Activated CD4-positive, alpha-beta T cell treated with anti-CD3 and anti-CD28 coated beads, Interleukin-2, amount 50 U/mL, for 4 hours (primary cell): ENCODE measurements around the gene TMEM134.
A peak's percentile ranks its signal among the peaks of the same experiment; 100 is the strongest.
"Not testable (repeated sequence)": the region's sequence is repeated elsewhere in the genome, so short reads cannot be mapped to it uniquely, and the experiment has no call there.

ENCODE experiments used
- DNase-seq, 2 experiments: peaks; one replicate each; pipeline ENCODE4 v3.0.0-alpha.2; 2020

TMEM134 gene, protein sequence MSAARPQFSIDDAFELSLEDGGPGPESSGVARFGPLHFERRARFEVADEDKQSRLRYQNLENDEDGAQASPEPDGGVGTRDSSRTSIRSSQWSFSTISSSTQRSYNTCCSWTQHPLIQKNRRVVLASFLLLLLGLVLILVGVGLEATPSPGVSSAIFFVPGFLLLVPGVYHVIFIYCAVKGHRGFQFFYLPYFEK

DNA sequence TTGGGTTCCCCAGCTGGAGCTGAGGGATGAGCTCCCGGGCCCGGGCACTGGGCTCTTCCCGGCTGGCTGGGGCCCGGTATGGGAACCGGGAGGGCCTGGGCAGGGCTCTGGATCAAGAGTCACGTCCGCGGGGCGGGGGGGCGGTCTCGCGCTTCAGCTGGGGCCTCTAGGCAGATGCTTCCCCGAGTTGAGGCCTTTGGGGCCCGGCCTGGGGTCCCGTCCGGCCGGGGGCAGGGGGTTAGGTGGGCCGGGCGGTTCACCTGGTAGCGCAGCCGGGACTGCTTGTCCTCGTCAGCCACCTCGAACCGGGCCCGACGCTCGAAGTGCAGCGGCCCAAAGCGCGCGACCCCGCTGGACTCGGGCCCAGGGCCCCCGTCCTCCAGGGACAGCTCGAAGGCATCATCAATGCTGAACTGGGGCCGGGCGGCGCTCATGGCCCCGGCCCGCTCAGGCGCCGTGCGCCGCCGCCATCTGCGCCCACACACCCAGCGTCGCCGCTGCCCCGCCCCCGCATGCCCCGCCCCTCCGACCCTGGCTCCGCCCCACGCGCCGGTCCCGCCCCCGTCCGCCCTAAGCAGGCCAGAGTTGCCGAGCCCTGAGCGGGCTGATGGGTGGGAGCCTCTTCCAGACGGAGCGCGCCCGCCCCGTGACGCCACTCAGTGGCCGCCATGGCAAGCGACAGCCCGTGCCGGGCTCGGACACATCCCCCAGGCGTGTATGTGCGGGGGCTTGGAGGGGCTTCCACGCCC is at the start of gene TMEM134:
TMEM134 (minus strand) TSS at position 493 of the 749 bp plus-strand sequence; CDS start at position 434, 59 bp downstream.
- peak; percentile 88 to 90 for DNase-seq

DNA sequence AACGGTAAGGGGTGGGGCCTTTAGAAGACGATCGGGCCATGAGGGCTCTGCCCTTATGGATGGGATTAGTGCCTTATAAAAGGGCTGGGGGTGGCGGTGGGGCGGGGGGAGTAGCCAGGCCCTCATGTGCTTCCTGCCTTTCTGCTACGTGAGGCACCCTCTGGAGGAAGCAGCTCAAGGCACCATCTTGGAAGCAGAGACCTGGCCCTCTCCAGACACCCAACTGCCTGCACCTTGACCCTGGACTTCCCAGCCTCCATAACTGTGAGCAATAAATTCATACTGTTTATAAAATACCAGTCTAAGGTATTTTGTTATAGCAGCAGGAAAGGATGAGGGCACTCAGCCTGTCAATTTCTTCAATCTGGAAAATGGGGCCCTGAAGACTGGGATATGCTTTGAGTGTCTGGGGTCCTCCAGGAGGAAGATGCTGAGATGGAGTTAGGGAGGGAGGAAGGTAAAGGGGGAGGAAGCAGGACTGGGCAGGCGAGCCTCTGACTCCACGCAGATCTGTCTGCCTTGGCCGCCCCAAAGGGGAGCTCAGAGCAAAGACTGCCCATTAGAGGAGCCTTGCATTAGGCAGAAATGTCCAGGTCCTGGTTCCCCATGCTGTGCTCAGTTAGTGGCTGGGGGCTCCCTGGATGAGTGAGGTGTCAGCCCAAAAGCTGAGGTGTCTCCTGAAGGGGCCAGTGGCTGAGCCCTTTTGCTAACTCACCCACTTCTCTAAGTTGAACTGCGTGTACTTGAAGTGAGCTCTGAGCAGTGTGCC is 48.9 kb upstream of the TMEM134 start:
- DNase-seq: no peak

DNA sequence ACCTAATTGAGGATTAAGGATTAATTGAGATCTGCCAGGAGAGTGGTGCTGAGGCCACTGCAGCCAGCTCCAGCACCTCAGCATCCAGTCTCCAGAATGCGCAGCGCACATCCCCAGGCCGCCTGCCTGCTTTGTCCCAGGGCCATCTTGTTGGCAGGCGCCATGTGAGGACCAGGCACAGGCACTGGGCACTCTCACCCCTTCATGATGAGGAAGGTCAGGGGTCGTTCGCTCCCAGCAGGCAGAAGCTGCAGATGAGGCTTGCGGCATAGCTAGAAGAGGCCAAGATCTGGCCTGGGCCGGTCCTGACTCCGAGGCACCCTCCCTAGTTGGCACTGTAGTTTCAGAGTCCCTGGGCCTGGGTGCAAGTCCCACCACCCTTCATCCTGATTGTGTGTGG is 47.8 kb upstream of the TMEM134 start:
- no peak for DNase-seq

DNA sequence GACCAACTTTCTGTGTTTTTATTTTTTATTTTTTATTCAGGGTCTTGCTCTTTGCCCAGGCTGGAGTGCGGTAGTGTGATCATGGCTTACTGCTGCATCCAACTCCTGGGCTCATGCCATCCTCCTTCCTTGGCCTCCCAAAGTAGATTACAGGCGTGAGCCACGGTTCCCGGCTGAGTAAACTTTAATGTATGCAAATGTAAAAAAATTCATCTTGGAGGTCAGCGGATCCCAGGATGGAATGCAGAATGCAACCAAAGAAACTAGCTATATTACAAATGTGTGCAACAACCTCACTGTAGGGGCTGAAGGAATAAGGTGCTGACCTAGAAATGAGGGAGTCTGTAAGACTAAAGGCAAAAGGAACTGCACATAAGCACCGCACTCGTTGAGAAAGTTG is 45.1 kb upstream of the TMEM134 start:
- DNase-seq: no peak

DNA sequence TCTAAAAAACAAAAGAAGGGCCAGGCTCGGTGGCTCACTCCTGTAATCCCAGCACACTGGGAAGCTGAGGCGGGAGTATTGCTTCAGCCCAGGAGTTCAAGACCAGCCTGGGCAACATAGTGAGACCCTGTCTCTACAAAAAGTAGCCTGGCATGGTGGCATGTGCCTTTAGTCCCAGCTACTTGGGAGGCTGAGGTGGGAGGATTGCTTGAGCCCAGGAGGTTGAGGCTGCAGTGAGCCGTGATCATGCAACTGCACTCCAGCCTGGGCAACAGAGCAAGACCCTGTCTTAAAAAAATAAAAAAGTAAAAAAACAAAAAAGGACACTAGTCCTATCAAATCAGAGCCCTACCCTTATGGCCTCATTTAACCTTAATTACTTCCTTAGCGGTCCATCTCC is 42.5 kb upstream of the TMEM134 start:
- DNase-seq: not testable (repeated sequence)

DNA sequence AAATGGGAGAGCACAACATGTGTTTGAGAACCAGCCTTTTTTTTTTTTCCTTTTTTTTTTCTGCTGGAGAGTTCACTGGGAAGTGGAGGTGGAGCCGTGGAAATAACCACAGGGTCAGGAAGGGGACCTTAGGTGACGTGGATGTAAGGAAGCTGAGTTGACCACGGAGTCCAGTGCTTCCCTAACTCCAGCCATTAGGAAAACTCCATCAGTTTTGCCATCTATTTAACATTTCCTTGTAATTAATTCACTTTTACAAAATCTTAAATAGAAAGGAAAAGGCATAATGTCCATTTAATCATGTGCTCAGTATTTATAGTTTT is 40.9 kb upstream of the TMEM134 start:
- no peak for DNase-seq

DNA sequence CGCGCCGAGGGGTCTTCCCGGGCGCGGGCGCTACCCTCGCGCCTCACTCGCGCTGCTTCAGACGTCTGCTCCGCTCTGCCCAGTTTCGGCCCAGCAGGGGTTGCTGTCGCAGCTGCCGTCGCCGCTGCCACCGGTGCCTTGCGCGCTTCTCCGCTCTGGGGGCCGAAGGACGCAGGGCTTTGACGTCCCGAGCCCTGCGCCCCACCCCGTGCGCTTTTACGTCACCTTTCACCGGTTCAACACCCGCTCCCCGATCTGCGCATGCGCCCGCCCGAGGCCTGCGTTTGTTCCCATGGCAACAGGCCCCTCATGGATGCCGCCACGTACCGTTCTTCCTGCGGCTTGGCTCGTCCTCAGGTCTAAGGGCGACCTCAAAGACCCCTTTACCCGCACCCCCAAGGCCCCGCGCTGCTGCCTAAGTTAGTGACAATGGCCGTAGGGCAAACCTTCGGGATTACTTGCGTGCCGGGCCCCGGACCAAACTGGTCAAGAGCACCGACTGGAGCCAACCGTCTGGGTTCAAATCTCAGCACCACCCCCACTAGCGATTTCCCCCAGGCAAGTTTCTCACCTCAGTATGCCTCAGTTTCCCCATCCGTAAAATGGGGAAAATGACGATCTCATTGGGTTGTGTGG is 39.6 kb upstream of the TMEM134 start:
- DNase-seq: peak; percentile 99

DNA sequence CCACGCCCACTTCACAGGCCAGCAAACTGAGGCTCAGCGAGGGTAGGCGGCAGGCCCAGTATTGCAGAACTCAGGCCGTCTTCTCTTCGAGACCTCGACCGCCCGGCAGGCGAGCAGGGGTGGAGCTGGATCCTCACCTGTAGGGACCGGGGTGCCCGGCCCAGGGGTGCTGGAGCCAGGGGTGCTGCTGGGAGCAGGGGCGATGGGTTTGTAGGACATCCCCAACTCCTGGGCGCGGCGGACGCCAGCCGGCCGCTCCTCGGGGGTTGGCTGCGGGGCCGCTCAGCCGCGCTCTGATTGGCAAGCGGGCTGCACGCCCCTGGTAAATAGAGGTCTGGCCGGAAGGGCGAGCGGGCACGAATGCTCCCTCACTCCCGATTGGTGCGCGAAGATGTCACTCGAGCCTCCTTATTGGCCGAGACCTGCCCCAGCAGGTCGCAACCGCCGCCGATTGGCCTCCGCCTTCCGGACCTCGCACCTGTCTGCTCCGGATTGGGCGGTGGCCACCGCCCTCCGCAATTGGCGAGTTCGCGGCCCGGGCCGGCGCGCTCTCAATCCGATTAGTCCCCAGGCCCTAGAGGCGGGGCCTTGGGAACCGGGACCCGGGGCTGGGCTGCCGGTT is 38.9 kb upstream of the TMEM134 start, which contains the start of gene CDK2AP2:
CDK2AP2 (minus strand) TSS at position 299 of the 622 bp plus-strand sequence; CDS start at position 219, 80 bp downstream.
- DNase-seq: peak; percentile 93 to 95

DNA sequence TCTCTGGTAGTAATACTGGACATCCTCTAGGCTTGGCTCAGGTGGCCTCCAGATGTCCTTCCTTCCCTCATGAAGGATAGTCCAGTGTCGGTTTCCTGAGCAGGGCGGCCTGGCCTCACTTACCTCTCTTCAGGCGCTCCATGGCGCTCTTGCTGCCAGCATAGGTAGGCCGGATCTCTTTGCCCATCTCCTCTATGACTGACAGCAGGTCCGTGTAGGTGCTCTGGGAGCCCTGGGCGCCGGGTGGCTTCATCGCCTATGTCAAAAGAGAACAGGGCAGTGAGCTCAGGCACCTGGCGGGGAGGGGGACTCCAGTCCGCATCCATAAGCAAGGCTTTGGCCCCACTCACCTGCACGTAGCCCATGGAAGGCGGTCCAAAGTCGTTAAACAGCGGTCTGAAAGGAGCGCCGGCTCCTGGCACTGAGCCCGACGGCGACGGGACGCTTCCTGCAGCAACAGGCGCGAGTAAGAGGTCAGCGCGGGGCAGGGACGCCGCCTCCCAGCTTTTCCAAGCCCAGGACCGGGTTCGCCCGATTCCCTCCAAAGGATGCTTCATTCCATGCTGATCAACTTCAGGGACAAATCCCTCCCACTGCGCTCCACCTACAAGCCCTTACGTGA is 38.3 kb upstream of the TMEM134 start:
- no peak for DNase-seq

DNA sequence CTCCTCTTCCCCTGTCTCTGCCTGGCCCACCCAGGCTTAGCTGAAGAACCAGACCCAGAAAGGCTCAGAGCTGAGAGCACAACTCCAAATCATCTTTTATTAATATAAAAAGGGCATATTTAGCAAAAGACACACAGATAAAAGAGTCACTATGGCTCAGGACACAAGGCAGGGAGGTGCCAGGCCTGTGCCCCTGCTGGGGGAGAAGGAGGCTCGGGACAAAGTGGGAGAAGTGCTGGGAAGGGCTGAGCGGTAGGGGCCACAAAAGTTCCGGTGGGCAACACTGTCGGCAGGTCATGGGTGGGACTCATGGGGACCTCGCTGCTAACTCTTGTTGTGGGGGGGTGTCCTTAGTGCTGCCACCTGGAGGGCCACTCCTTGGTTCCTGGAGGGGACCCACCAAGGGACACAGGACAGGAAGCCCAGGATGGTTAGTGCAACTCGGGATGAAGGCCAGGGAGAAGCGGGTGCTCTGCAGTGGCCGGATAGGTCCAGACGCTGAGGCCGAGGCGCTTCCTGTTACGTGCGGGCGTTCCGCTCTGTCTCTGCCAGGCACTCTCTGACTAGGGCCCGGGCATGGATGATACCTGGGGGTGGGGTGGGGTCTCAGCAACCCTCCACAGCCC is 37.5 kb upstream of the TMEM134 start:
- no peak for DNase-seq

DNA sequence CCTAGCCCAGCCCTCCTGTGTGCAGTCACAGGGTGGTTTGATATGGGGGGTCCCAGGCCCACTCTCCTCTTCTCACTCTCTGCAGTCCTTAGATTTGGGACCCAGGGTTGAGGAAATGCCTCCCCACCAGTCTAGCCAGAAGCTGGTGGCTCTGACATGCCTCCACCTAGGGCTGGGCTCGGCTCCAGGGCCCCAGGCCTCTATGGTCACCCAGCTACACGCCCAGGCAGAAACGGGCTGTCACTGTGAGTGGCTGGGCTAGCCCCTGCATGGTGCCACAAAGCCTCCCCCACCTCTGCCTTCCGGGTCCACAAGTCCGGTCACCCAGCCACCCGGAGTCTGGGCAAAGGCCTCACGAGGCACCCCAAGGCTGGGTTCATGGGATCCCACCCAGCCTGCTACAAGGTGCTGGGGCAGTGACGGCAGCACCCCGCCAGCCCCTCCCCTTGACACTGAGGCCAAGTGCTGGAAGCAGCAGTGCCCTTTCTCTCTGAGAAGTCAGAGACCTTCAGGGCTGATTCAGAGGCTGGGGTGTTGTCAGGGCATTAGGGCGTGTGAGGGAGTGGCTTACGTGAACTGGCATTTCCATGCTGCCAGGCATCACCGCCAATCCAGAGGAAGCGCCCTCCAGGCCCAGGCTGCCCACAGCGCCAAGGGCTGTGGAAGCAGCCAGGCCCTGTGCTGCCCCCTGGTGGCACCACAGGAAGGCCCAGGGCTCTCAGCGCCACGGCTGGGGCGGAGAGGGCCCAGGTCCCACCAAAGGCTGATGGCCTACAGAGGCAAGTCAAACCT is 36.8 kb upstream of the TMEM134 start:
- DNase-seq: peak; percentile 87 to 89

DNA sequence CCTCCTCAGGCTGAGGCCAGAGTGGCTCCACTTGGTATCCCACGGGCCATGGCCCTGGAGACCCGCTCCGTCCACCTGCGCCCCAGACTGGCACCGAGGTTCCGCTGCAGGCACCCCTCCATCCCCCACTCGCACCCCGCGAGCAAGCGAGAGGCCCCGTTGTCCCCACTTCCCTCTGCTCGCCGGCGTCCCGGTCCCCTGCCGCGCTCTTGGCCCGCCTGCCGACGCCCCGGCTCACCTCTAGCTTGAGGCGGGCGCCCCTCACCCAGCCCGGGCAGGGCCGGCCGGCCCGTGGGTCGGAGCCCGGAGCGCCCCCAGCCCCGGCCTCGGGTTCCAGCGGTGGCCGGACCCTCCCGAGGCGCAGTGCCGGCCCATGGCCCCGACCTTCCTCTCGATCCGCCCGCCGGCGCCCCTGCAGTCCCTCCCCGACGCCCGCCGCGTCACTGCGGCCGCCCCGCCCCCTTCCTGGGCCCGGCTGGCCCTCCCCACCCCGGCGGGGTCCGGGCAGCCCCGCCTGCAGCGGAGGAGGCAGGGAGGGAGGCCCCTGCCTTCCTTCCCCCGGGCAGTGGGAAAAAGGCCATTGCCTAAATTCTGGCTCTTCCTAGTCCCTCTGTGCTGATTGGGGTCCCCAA is 36.0 kb upstream of the TMEM134 start, which contains the start of gene PITPNM1:
PITPNM1 (minus strand) TSS at position 414 of the 632 bp plus-strand sequence. CDS start 1,183 bp downstream, outside the sequence.
- DNase-seq: peak; percentile 46 to 49

DNA sequence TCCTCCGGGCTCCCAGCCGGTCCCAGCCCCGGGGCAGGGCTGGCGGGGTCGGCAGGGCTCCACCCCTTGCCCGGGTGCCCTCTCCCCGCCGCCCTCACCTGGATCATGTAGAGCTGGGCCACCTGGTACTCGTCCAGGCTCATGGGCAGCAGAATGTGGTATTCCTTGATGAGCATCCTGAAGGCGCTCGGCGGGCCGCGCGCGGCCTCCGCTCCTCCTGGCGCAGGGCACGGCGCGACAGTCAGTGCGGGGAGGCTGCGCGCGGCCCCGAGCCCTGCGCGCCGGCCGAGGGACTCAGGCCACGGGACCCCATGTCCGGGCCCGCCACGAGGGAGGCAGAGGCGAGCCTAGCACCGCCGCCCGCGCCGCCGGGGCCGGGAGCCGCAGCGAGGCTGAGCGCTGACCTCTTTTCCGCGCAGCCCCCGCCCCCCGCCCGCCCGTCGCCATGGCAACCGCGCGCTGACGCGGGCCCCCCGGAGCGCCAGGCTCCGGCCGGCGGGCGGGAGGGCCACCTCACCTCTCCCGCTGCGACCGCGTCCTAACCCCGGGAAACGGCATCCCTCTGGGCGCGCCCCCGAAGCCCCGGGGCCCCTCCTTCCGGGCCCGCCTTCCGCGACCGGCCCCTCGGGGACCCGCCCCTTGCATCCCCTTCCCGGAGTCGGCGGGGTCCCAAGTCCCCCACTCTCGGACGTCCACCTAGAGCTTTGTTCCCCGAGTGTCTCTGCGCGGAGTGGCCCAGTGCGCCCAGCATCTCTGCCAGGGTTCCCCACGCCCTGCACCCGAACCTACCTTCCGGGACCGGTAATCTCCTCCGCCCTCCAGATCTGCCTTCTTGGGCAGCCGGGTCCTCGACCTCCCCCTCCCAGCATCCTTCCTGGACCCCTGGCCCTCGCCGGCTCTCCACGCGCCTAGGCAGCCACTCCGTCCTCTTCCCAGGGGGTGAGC is 35.2 kb upstream of the TMEM134 start:
- DNase-seq: no peak

DNA sequence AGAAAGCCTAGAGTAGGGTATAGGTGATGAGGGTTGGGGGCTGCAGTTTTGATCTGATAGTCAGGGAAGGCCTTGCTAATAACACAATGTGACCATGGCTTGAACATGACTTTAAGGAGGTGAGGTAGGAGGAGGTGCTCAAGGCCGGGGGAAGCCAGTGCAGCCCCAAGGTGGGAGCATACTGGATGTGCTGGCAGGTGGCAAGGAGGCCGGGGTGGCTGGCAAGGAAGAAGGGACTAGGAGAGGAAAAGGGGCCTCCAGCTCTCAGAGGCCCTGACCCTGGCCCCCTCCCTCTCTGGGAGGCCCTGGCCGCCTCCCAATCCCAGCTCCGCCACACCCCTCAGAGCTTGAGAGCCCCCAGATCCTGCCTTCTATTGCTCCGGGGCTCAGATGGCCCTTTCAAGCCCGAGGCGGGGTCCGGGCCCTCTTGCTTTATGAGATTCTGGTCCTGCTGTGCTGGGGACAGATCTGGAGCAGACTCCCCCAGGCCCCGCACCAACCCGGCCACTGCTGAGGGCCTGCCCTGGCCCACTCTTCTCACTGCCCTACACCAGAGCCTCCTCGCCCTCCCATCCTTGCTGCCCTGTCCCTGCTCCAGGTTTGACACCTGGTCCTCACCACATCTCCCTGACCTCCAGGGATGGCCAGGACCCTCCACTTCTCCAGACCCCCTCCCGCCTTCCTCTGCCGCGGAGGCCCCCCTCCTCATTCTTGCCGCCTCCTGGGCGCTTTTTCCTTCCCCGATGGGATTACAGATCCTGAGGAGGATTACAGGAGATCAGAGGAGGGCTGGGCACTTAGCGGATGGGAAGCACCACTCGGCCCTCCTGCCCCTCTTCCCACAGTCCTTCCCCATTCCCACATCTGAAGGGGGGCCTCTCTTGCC is 34.3 kb upstream of the TMEM134 start:
- no peak for DNase-seq

DNA sequence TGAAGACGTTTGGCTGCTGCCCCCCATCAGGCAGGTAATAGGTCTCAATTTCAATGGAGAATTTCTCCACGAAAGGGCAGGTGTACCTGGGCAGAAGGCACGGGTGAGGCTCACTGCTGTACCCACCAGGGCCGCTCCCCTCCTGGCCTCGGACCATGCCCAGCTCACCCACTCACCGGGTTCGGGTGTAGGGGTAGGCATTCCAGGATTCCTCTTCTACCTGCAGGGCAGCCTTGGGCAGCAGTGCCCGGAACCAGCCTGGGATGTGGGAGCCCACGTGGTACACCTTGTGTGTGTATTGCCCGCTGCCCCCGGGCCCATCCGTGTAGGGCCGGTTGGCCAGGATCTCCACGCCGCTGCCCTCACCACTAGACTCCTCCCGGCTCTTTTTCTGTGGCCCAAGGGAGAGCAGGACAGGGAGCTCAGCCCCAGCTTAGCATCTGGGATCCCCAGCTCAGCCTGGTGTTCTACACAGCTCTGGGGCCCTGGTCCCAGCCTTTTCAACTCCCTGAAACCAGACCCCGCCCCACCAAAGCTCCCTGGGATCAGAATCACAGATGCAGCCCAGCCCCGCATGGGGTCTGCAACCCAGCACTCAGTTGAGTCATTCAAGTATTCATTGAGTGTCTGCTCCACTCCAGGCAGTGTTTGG is 33.4 kb upstream of the TMEM134 start:
- no peak for DNase-seq

DNA sequence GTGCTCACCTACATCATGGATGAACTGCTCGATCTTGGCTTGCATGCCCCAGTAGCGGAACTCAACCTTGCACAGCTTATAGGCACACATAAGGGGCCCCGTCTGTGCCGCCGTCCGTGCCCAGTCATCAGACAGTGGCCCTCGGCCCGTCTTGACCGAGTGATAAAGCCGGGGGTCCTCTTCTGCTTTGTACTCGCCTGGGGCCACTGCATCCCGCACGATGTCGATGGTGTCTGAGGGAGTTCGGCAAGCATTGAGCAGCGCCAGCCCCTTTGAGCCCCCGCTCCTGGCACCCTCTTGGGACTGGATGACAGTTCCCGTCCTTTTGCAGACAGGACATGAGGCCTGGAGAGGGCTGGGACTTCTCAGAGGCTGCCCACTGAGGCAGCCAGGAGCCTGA is 32.8 kb upstream of the TMEM134 start:
- no peak for DNase-seq
